GM18870 (cell line): ENCODE results near the gene POMGNT2.
A peak's percentile ranks its signal among the peaks of the same experiment; 100 is the strongest.
"Not testable (repeated sequence)": the region's sequence is repeated elsewhere in the genome, so short reads cannot be mapped to it uniquely, and the experiment has no call there.

Experiments used
- ATAC-seq: cut with Tn5 transposase; IDR thresholded peaks from one replicate; pipeline ENCODE4 v1.9.1; 2021; ENCODE audit warnings: moderate library complexity; ENCODE audit not compliant: unreplicated experiment

The POMGNT2 gene

GRCh38 chr3:43048470-43048869, 57.4 kb downstream of the POMGNT2 start:
- ATAC-seq, result no peak

- ATAC-seq, result no peak
Measured at GRCh38 chr3:43046583-43046982, 59.3 kb downstream of the POMGNT2 start.

GRCh38 chr3:43045079-43045478, 60.8 kb downstream of the POMGNT2 start:
- ATAC-seq, result not testable (repeated sequence)

GRCh38 chr3:43043793-43044192, 62.1 kb downstream of the POMGNT2 start:
- no peak for ATAC-seq

GRCh38 chr3:43043071-43043766, 62.7 kb downstream of the POMGNT2 start:
- no peak for ATAC-seq

- no peak for ATAC-seq
Measured at GRCh38 chr3:43041517-43041916, 64.4 kb downstream of the POMGNT2 start.

GRCh38 chr3:43038010-43038409, 67.9 kb downstream of the POMGNT2 start:
- peak; percentile 50 for ATAC-seq

GRCh38 chr3:43036621-43037423, 69.1 kb downstream of the POMGNT2 start:
- ATAC-seq, result peak; percentile 56

GRCh38 chr3:43035801-43036365, 70.0 kb downstream of the POMGNT2 start:
- ATAC-seq, result no peak

GRCh38 chr3:43034911-43035310, 71.0 kb downstream of the POMGNT2 start:
- no peak for ATAC-seq

- no peak for ATAC-seq
Measured at GRCh38 chr3:43034200-43034599, 71.7 kb downstream of the POMGNT2 start.

- no peak for ATAC-seq
Measured at GRCh38 chr3:43032646-43033628, 72.9 kb downstream of the POMGNT2 start.

- ATAC-seq, result no peak
Measured at GRCh38 chr3:43031889-43032545, 73.9 kb downstream of the POMGNT2 start.

- ATAC-seq, result no peak
Measured at GRCh38 chr3:43031485-43031884, 74.4 kb downstream of the POMGNT2 start.

- no peak for ATAC-seq
Measured at GRCh38 chr3:43030162-43030935, 75.5 kb downstream of the POMGNT2 start.
